GM12864 (cell line): ENCODE results near the gene ASCL2.

Experiments
- DNase-seq: peaks from one replicate; pipeline ENCODE4 v3.0.0-alpha.2; 2011; ENCODE audit warnings: low read depth
- H3K4me3 ChIP-seq: 2 replicates; pipeline ENCODE4 v1.5.1; 2011; ENCODE audit warnings: mild to moderate bottlenecking, low read depth, low read length, control low read depth
- CTCF ChIP-seq: IDR thresholded peaks from 2 replicates; pipeline ENCODE4 v1.5.1; 2011; ENCODE audit warnings: low read depth, mild to moderate bottlenecking, moderate library complexity, low read length, control low read depth, inconsistent platforms; ENCODE audit errors: missing control alignments

The ASCL2 gene

GRCh38 chr11:2316169-2316962 is 46.0 kb upstream of the ASCL2 start:
- H3K4me3 ChIP-seq, result no peak overlapping the region
- no peak for TF ChIP-seq CTCF
- no peak for DNase-seq

GRCh38 chr11:2315395-2316168 is 45.2 kb upstream of the ASCL2 start:
- TF ChIP-seq CTCF, result no peak
- DNase-seq, result no peak
- H3K4me3 ChIP-seq, result no peak overlapping the region

GRCh38 chr11:2314525-2315394 is 44.4 kb upstream of the ASCL2 start:
- no peak overlapping the region for H3K4me3 ChIP-seq
- no peak for DNase-seq
- TF ChIP-seq CTCF, result no peak

- no peak for TF ChIP-seq CTCF
- H3K4me3 ChIP-seq, result no peak overlapping the region
- no peak for DNase-seq
Measured at GRCh38 chr11:2314136-2314524, 43.7 kb upstream of the ASCL2 start.

GRCh38 chr11:2313051-2313951 is 42.9 kb upstream of the ASCL2 start:
- H3K4me3 ChIP-seq, result no peak overlapping the region
- TF ChIP-seq CTCF, result no peak
- no peak for DNase-seq
